ENCODE results near the gene XYLT1.

DNA sequence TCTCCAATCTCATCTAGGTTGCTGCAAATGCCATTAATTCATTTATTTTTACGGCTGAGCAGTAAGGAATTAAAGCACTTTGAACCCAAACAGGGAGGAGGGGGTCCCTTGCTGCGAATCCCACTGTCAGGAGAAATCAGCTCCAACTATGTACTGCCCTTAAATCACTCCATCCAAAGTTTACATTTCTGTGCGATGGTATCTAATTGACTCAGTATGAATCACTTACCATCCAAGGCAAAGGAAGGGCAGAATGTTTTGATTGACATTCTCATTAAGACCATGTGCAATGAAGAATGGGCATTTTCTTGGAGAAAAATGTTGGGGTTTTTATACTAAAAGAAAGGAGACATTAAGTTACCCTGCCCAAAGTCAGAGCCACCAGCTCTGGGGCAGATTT, 47.7 kb upstream of the XYLT1 start:
- TF ChIP-seq, protein P1, sequence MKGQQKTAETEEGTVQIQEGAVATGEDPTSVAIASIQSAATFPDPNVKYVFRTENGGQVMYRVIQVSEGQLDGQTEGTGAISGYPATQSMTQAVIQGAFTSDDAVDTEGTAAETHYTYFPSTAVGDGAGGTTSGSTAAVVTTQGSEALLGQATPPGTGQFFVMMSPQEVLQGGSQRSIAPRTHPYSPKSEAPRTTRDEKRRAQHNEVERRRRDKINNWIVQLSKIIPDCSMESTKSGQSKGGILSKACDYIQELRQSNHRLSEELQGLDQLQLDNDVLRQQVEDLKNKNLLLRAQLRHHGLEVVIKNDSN (CRISPR knock-in tag; IDR thresholded peaks at IDR 0.05), result no peak
- TF ChIP-seq, protein P2, sequence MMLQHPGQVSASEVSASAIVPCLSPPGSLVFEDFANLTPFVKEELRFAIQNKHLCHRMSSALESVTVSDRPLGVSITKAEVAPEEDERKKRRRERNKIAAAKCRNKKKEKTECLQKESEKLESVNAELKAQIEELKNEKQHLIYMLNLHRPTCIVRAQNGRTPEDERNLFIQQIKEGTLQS (CRISPR knock-in tag; conservative IDR thresholded peaks at IDR 0.05), result no peak
